Stimulated activated CD8-positive, alpha-beta memory T cell treated with anti-CD3 and anti-CD28 coated beads, Interleukin-2, amount 100 ng/mL, for 1 hour (primary cell): ENCODE data around the gene NECTIN4.
"Not testable (repeated sequence)": the region's sequence is repeated elsewhere in the genome, so short reads cannot be mapped to it uniquely, and the experiment has no call there.

Experiments used
- DNase-seq, 2 donors: peaks; one replicate each; pipeline ENCODE4 v3.0.0-alpha.2; 2020; ENCODE audit warnings: low read depth in 2 of 2

The NECTIN4 gene

DNA sequence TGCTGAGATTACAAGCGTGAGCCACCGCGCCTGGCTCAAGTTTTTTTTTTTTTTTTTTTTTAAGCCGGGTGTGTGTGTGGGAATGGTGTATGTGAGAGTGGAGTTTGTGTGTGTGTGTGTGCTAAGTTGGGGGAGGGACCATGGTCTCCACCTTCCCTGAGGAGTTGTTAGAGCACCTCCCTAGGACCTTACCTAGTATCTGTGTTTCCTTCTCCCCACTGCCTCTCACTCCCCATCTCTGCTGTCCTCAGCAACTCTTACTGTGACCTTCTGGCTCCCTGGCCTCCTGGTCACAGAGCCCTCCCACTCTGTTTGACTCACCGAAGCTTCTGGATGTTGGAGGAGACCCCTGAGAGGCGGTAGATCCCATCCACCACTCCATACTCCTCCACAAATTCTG lies 30.1 kb downstream of the NECTIN4 start:
- no peak for DNase-seq

DNA sequence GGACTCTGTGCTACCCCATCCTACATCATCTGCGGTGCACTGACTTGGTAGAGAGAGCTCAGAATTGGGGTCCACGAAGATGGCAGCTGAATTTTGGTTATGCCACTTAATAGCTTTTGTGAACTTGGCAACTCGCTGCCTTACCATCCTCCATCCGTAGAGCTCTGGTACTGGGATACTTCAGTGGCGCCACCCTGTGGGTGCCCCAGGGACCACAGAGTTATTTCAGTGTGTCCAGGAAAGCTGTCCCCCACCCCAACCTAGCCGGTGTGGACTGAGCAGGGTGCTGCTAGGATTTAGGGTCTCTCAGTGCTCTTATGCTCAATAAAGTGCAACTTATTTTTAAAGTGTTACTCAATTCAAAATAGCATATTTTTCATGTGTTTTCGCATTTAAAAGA lies 34.6 kb downstream of the NECTIN4 start:
- no peak for DNase-seq

DNA sequence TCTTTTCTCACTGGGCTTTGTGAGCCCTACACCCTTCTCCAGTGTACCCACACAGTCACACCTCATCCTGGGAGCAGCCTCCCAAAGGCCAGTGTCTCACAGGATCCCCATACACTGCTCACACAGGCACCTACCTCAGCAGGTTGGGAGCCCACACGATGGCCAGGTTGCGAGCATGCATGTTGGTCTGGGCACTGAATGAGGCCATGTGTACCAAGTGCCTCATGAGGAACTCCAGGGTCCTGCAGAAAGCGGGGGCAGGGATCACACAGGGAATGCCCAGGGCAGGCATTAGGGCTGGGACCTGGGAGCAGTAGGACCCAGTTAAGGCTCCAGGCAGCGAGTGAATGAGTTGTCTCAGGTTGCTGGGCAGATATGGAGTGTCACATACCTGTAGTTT lies 35.1 kb downstream of the NECTIN4 start:
- DNase-seq = no peak

DNA sequence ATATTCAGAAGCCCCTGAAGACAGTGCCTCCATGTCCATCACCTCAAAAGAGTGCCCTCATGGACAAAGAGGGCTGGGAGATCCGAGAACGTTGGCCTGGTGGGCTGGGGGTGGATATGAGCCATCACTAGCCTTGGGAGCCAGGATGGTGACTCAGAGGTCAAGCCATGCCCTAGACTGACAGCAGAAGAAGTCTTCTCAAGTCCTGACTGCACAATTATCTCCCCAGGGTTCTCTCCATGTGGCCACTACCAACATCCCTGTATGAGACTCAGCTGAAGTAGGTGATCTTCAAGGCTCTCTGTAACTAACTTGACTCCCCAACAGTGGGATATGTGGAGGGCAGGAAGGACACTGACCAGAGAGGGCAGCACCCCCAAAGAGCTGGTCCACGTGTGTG lies 36.5 kb downstream of the NECTIN4 start:
- no peak for DNase-seq

DNA sequence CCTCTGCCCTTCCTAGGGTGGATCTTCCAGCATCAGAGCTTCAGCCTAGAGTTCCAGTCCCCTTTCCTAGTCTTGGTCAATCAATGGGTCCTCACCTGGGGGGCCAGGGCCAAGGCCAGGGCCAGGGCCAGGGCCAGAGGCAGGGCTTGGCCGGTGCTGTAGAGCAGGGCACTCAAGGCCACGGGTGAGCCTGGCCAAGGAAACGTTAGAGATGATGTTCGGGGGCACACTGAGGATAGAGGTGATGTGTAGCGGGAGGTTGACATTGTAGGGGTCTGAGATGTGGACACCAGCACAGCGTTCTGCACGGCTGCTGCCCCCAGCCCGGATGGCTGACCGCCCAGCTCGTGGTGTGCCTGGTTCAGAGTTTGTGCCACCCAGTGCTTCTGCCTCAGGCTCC lies 38.1 kb downstream of the NECTIN4 start:
- no peak for DNase-seq

DNA sequence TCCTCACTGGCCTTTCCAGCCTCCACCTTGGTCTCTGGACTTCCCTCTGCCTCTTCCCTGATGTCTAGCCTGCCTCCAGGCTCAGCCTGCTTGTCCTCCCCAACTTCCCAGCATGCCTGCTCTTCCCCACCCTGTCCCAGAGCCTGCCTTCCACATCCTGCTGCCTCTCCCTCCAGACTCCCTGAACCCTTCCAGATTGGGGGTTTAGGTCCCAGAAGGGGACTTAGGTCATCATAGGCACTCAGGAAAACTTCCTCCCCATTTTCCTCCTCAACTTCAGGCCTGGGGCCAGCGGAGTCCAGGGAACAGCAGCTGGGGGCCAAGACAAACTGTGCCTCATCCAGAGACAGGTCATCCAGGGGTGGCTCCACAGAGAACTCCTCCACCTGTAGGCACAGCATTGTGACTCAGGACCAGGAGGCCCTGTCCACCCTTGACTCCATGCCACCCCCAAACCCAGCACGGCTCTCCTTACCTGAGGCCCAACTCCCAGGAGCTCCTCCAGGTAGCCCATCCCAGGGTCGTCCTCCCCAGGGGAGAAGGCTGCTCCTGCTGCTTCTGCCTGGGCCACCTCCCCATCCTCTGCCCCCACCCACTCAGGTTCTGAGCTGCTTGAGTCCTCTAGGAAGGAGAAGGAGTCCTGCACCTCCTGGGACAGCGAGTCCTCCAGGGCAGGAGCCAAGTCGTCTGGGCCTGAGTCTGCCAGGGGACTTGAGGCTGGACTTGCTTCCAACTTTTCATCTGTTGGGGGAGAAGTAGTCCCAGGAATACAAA lies 40.2 kb downstream of the NECTIN4 start:
- no peak for DNase-seq

DNA sequence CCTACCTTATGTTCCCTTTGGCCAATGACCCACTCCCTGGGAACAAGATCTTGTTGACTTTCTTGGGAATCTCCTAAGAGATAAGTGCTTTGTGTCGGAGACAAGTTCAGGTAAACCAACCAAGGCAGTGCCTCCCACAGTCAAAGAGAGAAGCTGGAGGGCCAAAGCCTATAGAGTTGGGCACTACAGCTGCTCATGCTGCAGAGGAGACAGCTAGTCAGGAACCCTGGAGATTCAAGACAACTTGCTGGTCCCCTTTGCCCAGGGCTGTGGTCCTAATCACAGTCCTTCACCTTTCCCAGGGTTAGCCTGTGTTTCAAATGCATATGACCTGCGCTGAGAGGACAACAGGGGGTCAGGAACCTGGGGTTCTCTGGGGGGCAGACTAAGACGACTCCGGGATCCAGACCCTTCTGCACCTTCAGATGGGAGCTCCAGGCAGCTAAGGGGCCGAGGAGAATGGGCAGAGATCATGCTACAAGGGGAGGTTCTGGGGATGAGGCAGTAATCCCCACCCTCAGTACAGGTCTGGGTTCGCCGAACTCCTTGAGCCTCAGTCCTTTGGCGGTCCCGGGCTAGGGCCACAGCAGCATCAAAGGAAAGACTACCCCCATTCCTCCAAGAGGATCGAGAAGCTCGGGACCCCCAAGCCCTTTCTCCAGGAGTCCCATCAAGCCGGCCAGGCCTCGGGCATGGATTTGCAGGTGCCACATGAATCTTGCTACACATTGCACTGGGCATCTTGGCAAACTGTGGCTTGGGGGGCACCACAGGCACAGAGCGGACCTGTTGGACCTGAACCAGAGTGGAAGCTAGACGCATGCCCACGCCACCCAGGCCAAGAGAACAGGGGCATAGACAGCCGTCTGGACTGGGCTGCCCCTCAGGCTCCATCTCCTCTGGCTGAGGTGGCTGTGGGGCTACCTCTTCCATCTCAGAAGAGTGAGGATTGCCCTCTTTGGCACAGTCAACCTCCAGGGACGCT lies 41.6 kb downstream of the NECTIN4 start:
- DNase-seq = no peak

DNA sequence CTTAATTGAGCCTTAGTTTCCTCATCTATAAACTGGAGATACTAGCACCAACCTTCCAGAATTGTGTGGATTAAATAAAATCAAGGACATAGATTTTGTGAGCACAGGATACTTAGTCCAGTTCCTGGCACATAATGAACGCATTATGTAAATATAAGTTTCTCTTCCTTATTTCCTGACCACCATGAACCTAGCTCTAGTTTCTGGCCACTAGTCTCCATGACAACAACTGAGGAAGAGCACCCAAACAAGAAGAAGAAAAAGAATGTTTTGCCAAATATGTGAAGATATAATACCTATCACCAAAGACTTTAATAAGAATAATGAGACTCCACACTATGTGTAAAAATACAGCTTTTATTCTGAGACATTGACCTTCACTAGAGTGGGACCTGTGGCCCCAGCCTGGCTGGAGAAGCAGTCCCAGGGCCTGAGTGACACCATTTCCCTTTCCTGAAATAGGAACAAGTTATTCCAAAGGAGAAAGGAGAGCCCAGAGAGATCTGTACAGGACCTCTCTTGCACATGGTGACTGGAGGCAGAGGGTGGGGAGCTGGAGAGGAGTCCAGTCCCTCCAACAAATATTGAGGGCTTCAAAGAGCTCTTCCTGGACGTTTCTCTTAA lies 42.6 kb downstream of the NECTIN4 start:
- no peak for DNase-seq

DNA sequence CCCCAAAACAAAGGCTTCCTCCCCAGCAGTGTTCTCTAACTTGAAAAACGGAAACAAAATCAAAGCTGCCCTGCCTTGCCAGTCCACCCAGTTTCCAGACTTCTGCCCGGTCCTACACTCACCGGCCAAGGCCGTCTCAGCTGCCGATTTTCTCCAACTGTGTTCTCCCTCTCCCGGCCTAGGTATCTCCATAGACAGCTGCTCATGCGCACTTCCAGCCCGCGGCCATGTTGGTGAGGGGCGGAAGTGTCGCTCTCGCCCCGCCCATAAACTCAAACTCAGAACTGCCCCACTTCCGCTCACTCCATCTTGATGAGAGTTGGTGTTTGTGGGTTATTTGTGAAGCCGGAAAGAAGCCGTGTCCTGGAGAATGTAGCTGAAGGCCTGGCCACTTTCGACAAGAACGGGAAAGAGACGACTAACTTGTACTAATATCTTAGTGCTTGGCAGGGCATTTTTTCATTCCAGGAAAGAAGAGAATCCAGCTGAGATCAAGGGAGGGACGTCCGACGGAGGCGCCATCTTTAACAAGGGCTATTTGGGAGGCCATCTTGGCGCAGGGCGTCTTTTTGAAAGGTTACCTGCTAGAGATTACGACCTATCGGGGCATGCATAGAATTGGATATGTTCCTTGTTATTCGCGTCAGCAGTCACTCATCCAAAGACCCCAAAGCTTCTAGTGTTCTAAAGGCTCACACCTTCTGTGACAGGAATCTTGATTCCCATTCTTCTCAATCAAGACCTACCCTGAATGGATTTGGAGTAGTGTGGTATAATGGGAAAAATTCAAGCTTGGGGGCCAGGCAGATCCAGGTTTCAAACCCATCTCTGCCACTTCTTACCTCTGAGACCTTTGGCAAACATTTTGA lies 43.4 kb downstream of the NECTIN4 start, which contains the start of gene USF1:
TSS of gene USF1 (minus strand) at position 242 of the 869 bp plus-strand sequence. CDS start 2,702 bp downstream, outside the sequence.
- peak; percentile 85 for DNase-seq

DNA sequence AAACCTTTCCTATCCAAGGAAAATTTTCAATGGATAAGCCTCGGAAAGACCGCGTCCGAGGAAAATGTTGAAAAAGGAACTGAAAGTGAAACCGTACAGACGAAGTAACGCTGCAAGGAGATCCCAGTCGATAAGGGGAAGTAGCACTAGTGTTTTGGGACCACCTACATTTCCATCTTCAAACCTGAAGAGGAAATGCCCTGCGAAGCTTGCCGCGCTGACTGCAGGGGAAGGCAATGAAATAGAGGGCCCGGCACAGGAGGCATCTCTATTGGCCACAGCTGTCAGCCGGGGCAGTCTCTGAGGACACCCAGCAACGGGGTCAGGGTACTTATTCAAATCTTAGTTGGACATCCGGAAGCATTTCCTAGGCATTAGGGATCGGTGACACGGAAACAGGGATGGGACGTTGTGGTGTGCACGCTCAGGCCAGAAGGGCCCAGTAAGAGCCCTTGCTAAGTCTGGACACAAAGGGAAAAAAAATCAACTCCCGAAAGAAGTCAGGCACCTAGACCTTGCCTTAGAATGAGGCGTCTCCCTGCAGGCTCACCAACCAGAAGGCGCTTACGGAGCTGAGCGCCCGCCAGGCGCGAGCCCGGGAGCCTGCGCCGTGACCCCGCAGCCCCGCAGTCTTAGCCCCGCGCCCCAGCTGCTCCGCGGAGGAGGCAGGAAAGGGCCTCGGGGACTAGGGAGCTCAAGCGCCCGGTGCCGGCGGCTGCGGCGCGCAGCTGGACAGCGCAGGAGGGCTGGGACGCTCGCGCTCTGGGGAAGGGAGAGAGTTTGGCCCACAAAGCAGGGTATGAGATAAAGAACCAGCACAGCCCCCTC lies 44.2 kb downstream of the NECTIN4 start:
- peak; percentile 33 to 48 for DNase-seq

DNA sequence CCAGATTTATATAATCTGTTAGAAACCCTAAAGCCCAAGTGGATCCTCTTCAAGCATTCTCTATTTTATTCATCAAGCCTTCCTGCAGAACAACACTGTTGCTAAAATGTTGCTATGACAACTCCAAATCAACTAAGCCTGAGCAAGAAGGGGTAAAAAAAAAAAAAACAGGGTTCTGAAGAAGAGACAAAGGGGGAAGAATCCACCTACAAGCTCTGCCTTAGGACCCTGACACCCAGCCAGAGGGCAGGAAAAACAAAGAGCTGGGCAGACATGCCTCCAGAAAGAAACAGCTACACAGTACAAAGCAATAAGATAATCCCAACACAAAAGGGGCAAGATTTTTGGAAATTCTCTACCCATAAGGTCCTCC lies 44.8 kb downstream of the NECTIN4 start:
- no peak for DNase-seq

DNA sequence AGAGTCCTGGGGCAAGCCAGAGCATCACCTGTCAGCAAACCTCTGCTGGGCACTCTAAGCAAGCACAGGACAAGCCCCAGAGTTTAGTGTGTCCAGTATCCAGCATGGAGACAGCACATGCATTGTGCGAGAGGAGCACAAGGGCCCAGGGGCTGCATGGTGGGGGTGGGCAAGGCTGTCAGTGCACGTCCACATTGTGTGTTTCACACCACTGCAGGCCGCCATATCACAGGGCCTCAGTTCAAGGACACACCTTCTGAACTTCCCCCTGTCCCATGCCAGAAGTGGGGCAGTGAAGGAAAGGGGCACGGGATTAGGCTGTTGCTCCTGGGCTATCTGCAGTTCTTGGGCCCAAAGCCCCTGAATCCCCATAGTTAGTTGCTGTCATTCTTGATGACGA lies 49.8 kb downstream of the NECTIN4 start:
- DNase-seq = no peak

DNA sequence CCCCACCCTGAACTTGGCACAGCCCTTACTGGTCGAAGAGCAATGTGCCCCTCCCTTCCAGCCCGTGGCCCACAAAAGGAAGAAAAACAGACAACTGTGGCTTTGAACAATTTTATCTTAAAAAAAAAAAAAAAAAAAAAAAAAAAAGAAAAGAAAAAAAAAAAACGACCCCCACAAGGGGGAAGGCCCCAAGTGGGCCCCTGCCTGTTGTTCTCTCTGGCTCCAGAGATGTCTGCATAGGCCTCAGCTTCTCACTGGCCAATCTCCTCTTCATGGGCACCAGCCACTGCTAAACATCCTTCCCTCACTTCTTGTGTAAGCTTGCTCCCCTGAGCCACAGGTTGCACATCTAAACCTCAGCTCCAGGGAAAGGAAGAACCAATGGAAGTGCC lies 50.2 kb downstream of the NECTIN4 start:
- DNase-seq = no peak

DNA sequence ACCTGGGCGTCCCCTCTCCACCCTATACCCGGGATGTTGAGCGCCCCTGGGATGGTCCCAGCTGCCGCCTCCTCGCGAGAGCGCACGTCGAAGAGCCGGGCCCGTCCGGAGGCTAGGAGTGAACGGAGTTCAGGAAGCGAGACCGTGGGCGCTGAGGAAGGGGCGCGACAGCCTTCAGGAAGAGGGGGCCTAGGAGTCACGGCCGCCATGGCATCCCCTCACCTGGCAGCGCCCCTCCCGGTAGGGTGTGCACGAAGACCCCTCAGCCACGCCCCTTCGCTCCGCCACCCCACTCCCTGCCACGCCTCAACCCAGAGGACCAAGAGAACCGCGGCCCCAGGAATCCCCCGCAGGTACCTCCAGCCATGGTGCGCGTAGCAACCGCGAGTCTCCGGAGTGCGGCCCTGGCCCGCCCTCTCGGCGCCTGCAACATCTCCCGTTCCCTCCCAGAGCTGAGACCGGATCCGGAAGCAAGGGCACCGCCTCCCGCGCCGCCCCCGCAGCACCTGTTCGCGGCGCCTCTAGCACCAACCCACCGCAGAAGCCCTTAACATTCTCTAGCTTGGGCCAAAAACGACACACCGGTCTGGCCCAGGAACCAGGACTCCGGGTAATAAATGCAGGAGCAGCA lies 50.7 kb downstream of the NECTIN4 start, which contains the start of gene TSTD1:
TSS of gene TSTD1 (minus strand) at position 442 of the 631 bp plus-strand sequence. CDS start at position 367, 75 bp downstream.
- DNase-seq = peak; percentile 69 to 73

DNA sequence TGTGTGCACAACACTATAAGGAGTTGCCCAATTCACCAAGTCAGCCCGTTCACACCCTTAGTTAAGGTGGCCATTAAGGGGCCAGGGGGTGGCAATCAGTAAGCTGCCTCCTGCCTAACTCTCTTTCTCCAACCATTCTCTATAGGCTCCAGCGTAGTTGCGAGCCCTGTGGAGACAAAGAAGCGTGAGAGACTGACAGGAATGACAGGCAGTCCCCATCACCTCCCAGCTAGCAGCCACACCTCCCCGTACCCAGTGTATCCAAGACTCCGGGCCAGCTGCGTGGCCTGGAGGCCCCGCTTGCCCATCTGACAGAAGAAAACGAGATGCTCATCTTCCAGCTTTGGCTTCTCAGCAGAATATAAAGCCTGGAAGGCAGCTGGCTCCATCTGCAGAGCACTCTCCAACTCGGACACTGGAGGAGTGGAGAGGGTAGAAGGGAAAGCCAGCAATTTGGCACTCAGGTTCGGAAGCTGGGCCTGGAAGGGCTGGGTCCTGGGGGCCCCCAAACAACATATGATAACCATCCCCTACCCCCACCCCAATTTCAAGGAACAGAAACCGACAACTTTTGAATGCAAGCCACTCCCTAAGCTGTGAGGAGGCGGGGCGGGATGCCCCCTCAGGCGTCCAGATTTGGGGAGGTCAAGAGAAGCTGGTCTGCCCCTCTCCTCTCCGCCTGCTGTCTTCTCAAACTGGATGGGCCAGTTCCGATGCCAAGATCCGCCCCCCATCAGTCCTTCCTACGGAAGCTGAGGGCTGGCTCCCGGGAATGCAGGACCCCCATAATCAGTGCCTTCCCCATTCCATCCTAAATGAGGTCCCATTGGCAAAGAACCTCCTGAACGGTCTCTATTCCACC lies 51.5 kb downstream of the NECTIN4 start:
- no peak for DNase-seq

DNA sequence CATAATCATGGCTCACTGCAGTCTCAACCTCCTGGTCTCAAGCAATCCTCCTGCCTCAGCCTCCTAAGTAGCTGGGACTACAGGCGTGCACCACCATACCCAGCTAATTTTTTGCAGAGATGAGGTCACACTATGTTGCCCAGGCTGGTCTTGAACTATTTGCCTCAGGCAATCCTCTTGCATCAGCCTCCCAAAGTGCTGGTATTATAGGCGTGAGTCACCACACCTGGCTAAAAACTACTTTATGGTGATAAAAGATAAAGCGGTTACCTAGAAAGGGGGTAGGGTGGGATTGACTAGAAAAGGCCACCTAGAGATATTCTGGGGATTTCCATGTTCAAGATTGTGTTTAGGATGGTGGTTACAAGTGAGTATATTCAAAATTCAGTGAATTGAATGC lies 55.6 kb downstream of the NECTIN4 start:
- no peak for DNase-seq

DNA sequence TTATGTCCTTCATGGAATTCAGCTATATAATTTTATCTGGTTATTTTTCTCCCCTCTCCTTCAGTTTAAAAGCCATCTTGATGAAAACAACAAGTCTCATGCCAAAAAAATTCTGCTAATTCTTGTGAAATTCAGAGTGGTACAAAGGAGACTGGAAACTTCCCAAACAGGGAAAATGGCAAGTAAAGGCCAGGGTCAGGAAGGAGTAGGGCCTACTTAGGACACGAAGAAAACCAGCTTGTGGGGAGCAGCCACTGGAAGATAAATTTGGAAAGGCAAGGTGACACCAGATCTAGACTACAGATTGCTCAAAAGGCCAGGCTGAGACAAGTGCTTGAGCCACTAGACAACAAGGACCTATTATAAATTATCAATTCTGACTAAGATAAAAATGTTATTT lies 56.9 kb downstream of the NECTIN4 start:
- DNase-seq = no peak

DNA sequence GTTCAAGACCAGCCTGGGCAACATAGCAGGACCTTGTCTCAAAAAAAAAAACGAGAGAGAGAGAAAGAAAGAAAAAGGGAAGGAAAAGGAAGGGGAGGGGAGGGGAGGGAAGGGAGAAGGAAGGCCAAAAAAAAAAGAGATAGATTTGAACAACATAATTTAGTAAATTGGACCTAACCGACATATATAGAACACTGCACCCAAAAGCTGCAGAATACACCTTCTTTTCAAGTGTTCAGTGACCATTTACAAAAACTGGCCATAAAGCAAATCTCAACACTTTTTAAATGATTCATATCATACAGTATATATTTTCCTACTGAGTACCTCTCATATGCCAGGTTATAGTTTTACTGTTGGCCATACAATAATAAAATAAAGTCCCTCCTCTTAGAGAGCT lies 57.5 kb downstream of the NECTIN4 start:
- DNase-seq = no peak

DNA sequence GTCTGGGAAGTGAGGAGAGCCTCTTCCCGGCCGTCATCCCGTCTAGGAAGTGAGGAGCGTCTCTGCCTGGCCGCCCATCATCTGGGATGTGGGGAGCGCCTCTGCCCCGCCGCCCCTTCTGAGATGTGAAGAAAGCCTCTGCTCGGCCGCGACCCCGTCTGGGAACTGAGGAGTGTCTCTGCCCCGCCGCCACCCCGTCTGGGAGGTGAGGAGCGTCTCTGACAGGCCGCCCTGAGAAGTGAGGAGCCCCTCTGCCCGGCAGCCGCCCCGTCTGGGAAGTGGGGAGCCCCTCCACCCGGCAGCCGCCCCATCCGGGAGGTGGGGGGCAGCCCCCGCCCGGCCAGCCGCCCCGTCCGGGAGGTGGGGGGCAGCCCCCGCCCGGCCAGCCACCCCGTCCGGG lies 59.9 kb downstream of the NECTIN4 start:
- DNase-seq = not testable (repeated sequence)
